ENCODE data around the gene PASK.
"Not testable (repeated sequence)": the region's sequence is repeated elsewhere in the genome, so short reads cannot be mapped to it uniquely, and the experiment has no call there.

PASK gene

DNA sequence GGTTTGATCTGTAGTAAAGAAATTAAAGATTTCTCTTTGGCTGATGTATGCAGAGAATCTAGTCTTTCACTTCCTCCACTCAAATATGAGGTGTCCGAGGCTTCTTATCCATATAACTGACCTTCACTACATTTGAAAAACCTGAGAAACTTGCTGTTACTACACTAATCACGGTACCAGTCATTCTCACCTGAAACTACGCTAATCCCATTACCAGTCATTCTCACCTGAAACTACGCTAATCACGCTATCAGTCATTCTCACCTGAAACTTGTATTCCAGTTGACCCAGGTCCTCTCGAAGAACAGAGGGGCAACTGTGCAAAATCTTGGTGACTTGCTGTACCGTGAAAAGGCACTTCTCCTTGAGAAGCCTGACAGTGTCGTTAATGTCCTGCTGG is 52.3 kb downstream of the PASK start:
- Histone ChIP-seq H3K36me3 (ENCODE audit: insufficient read depth, low read length) (peaks cover 69% of the 10 kb centered on the region), H2AFZ (ENCODE audit: low read depth, low read length) (no peak overlapping the region), H3K9me3 (ENCODE audit: low read length) (no peaks in the 10 kb centered on the region), H3K27me3 (ENCODE audit: insufficient read depth, low read length) (no peaks in the 10 kb centered on the region), H3K4me3 (ENCODE audit: low read length) (no peak overlapping the region), H3K4me1 (ENCODE audit: insufficient read depth, low read length) (peaks cover 10% of the 10 kb centered on the region)

DNA sequence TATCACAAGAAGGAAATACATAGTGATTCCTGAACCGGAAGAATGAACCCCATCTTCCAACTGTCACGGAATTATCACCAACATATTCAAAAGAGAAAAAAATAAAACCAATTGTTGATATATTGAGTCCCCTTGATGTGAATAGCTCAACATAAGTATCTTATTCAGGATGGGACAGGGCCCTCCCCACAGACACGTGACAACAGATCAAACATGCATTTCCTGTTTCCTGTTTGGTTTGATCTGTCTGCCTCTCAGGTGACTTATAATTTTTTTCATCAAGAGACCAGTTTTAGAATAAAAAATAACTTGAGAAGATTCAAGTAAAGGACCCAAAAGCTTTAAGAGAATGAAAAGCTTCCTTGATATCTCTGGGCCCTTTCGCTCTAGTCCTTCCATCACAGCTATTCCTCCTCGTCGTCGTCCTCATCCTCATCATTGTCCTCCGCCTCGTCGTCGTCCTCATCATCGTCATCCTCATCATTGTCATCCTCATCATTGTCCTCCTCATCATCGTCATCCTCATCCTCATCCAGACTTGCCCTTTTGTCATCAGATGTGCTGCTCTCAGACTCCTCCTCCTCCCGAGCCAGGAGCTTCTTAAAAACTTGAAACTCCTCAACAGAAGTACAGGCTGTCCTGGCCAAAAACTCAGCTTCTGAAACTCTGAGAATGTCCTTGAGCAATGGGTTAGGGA is 53.5 kb downstream of the PASK start:
- Histone ChIP-seq H3K36me3 (ENCODE audit: insufficient read depth, low read length) (peaks cover 76% of the 10 kb centered on the region), H2AFZ (ENCODE audit: low read depth, low read length) (no peak overlapping the region), H3K27me3 (ENCODE audit: insufficient read depth, low read length) (no peaks in the 10 kb centered on the region), H3K4me3 (ENCODE audit: low read length) (no peak overlapping the region), H3K9me3 (ENCODE audit: low read length) (no peaks in the 10 kb centered on the region), H3K4me1 (ENCODE audit: insufficient read depth, low read length) (peaks cover 2% of the 10 kb centered on the region)

DNA sequence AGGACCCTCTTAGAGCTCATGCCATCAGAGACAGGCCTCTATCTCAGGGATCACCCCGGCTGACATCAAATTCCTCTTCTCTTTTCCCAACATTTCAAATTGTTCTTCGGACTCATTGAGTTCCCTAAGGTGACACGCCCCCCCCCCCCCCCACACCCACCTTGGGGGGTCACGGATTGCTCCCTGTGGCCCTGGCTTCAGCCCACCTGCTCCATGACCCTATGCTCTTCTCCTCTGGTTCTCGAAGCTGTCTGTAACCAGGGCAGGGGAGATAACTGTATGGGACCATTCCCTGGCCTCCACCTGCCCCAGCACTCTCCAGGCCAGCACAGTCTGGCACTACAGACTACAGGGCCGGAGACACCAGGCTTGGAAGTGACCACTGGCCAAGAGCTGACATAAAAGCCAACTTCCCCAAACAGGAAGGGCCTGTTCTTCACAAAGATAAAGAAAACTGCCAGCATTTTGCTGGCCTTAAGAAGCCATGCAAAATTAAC is 54.3 kb downstream of the PASK start:
- Histone ChIP-seq H3K36me3 (ENCODE audit: insufficient read depth, low read length) (peaks cover 79% of the 10 kb centered on the region), H3K27me3 (ENCODE audit: insufficient read depth, low read length) (no peaks in the 10 kb centered on the region), H2AFZ (ENCODE audit: low read depth, low read length) (no peak overlapping the region), H3K4me1 (ENCODE audit: insufficient read depth, low read length) (no peaks in the 10 kb centered on the region), H3K9me3 (ENCODE audit: low read length) (no peaks in the 10 kb centered on the region), H3K4me3 (ENCODE audit: low read length) (no peak overlapping the region)

DNA sequence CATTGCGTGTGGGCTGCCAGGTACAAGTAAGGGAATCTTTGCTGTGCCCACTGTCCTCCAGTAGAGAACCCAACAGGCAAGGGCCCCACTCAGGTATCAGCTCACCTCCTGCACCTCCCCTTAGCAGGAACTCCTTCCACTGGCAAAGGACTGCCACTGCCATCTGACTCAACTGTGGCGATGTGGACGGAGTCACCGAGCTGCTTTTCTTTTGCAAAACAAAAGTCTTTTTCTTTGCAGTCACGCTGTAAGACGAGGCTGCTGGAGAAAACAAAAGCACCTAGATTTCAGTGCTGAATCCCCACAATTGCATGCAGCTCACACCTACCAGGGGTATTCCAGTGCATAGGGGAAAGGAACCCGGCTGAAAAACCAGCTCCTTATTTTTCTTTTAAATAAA is 55.1 kb downstream of the PASK start:
- Histone ChIP-seq H3K9me3 (ENCODE audit: low read length) (no peaks in the 10 kb centered on the region), H2AFZ (ENCODE audit: low read depth, low read length) (no peak overlapping the region), H3K4me1 (ENCODE audit: insufficient read depth, low read length) (no peaks in the 10 kb centered on the region), H3K36me3 (ENCODE audit: insufficient read depth, low read length) (peaks cover 79% of the 10 kb centered on the region), H3K4me3 (ENCODE audit: low read length) (no peak overlapping the region), H3K27me3 (ENCODE audit: insufficient read depth, low read length) (no peaks in the 10 kb centered on the region)

DNA sequence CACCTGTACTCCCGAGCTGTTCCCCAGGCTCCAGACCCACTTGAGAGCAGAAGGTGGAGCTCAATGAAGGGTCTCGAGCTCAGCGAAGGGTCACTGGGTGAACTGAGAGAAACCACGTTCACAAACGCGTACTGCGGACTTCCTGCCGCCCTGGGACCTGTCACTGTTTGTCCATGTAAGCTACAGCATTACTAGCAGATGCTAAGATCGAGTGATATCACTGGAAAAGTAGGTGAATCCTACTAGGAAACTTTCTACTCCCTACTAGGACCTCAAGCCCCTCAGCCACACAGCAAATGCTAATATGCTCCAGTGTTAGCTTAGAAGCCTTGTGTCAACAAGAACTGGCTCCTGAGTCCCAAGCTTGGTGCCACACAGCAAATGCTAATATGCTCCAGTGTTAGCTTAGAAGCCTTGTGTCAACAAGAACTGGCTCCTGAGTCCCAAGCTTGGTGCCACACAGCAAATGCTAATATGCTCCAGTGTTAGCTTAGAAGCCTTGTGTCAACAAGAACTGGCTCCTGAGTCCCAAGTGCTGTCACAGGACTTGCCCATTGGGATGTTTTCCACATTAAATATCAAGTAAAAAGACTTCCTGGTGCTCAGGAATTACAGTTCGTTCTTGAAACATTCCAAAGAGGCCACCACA is 56.0 kb downstream of the PASK start:
- peaks cover 79% of the 10 kb centered on the region for H3K36me3 ChIP-seq (ENCODE audit: insufficient read depth, low read length)
- H3K9me3 ChIP-seq (ENCODE audit: low read length); H2AFZ ChIP-seq (ENCODE audit: low read depth, low read length); H3K4me3 ChIP-seq (ENCODE audit: low read length); H3K27me3 ChIP-seq (ENCODE audit: insufficient read depth, low read length); H3K4me1 ChIP-seq (ENCODE audit: insufficient read depth, low read length): not testable (repeated sequence)

DNA sequence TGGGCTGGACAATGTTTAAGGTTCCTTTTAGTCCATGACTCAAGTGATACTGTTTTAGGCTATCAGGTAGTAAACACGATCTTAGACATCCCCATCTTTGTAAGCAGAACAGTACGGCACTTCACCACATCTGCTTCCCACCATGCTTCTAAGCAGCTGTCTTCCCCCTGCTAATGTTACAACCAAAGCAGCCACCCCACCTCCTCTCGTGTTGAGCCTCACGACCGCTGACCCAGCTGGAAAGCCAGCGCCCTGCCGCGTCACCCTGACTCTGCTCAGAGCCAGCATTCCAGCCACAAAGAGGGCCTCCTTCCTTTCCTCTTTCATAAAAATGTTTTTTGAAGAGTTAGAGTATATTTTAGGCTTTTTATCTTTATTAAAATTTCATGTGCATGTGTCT is 56.6 kb downstream of the PASK start:
- Histone ChIP-seq H2AFZ (ENCODE audit: low read depth, low read length) (no peak overlapping the region), H3K4me3 (ENCODE audit: low read length) (no peak overlapping the region), H3K36me3 (ENCODE audit: insufficient read depth, low read length) (peaks cover 85% of the 10 kb centered on the region), H3K4me1 (ENCODE audit: insufficient read depth, low read length) (no peaks in the 10 kb centered on the region), H3K27me3 (ENCODE audit: insufficient read depth, low read length) (no peaks in the 10 kb centered on the region), H3K9me3 (ENCODE audit: low read length) (peaks cover 4% of the 10 kb centered on the region)

DNA sequence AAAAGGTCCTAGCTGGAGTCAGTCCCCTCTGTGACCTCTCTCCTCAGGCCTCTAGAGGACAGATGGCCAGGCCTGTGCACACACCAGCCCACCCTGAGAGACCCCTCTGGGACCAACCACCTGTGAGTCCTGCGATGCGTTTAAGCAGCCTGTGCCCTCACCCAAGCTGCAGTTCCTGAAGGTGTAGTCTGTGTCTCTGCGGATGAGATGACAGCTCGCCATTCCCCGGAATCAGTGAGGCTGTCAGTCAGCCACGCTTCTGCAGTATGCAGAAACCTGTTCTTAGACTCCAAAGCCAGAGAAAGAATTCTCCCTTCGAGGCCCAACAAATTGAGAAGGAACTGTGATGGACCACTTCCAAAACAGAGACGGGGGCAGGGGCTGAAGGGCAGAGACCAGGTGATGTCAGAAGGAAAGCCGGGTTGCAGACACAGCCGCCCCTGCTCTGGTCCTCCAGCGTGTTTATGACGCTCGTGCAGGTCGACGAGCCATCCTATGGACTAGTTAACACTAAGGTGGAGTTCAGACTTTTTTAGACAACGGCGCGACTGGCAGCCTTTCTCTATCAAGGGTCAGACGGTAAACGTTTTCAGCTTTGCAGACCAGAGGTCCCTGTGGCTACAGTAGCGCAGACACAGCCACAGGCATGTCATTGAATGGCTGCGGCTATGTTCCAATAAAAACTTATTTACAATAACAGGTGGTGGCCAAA is 57.4 kb downstream of the PASK start:
- H2AFZ ChIP-seq (ENCODE audit: low read depth, low read length) = no peak overlapping the region
- peaks cover 86% of the 10 kb centered on the region for H3K36me3 ChIP-seq (ENCODE audit: insufficient read depth, low read length)
- H3K4me3 ChIP-seq (ENCODE audit: low read length) = no peak overlapping the region
- H3K27me3 ChIP-seq (ENCODE audit: insufficient read depth, low read length) = no peaks in the 10 kb centered on the region
- H3K9me3 ChIP-seq (ENCODE audit: low read length) = peaks cover 8% of the 10 kb centered on the region
- no peaks in the 10 kb centered on the region for H3K4me1 ChIP-seq (ENCODE audit: insufficient read depth, low read length)

DNA sequence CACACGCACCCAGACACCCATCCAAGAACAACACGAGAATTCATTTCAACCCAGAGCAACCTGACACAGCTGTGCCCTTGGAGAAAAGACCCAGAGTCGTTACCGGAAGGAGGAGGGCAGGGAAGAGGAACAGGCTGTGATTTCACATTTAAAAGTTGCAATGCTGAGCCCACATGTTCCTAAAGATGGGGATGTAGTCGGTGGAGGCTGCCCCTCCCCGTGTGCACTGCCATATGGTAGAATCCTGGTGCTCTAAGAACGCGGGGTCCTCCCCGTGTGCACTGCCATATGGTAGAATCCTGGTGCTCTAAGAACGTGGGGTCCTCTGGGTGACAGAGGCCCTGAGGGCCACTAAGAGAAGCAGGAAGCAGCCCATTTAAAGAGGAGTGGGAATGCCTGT is 58.1 kb downstream of the PASK start:
- no peak overlapping the region for H3K4me3 ChIP-seq (ENCODE audit: low read length)
- H3K9me3 ChIP-seq (ENCODE audit: low read length) = peaks cover 12% of the 10 kb centered on the region
- H2AFZ ChIP-seq (ENCODE audit: low read depth, low read length) = no peak overlapping the region
- no peaks in the 10 kb centered on the region for H3K4me1 ChIP-seq (ENCODE audit: insufficient read depth, low read length)
- H3K36me3 ChIP-seq (ENCODE audit: insufficient read depth, low read length) = peaks cover 87% of the 10 kb centered on the region
- H3K27me3 ChIP-seq (ENCODE audit: insufficient read depth, low read length) = no peaks in the 10 kb centered on the region

DNA sequence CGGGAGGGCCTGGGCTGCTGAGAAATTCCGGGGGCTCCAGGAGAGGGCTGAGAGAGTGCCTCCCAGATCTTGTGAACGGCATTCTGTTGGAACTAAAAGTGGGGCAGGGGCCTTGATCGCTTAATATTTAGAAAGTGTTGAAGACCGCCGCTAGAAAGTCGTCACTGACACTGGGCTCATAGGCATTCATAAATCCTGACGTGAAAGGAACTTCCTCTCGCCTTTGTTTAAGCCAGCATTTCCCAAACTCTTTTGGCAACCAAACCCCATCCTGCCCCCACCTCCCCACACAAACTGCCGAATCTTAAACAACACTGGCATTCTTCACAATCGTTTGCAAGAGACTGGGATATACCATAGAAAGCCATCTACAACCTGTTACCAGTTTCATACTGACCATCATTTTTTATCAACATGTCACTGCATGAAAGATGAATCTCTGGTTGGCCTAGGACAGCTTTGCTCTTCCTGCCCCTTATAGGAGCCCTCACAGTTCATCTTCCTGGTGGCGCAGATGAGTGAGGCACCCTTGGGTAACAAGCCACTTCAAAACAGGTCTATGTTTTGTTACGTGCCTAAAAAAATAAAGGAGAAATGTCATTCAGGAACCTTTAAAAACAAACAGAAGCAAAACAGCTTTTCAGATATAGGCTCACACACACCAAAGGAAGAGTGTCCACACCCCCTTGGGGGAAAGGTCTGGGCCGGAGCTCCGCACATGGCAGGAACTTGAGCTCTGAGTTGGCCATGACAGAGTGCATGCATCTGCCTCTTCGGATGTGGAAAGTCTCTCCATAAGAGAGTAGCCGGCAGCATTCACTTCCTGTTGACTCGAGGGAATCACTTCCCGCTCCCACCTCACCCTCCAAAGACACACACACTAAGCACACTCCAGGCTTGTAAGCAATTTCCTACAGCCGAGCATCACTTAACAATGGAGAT is 60.2 kb downstream of the PASK start:
- no peak overlapping the region for H3K4me3 ChIP-seq (ENCODE audit: low read length)
- H3K4me1 ChIP-seq (ENCODE audit: insufficient read depth, low read length) = no peaks in the 10 kb centered on the region
- no peaks in the 10 kb centered on the region for H3K27me3 ChIP-seq (ENCODE audit: insufficient read depth, low read length)
- H3K36me3 ChIP-seq (ENCODE audit: insufficient read depth, low read length) = peaks cover 68% of the 10 kb centered on the region
- peaks cover 15% of the 10 kb centered on the region for H3K9me3 ChIP-seq (ENCODE audit: low read length)
- H2AFZ ChIP-seq (ENCODE audit: low read depth, low read length) = no peak overlapping the region

DNA sequence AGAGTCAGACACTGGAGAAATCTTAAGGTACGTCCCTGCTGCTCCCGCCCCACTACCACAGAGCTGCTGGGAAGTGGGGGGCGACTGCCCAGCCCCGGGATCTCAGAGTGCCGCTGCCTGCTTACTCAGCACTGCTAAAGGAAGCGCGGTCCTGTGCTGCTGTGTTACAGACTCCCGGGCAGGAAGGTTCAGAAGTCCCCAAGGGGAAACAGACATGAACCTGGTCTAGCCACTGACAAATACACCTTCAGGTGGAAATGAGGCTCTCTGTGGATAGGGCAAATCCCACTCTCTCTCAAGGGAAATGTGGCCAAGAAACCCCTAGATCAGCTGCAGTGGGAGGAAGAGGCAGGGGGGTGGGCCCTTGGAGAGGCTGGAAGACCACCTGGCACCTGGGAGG is 60.9 kb downstream of the PASK start:
- no peaks in the 10 kb centered on the region for H3K27me3 ChIP-seq (ENCODE audit: insufficient read depth, low read length)
- H3K4me3 ChIP-seq (ENCODE audit: low read length) = no peak overlapping the region
- H3K9me3 ChIP-seq (ENCODE audit: low read length) = peaks cover 15% of the 10 kb centered on the region
- H2AFZ ChIP-seq (ENCODE audit: low read depth, low read length) = no peak overlapping the region
- peaks cover 64% of the 10 kb centered on the region for H3K36me3 ChIP-seq (ENCODE audit: insufficient read depth, low read length)
- H3K4me1 ChIP-seq (ENCODE audit: insufficient read depth, low read length) = no peaks in the 10 kb centered on the region

DNA sequence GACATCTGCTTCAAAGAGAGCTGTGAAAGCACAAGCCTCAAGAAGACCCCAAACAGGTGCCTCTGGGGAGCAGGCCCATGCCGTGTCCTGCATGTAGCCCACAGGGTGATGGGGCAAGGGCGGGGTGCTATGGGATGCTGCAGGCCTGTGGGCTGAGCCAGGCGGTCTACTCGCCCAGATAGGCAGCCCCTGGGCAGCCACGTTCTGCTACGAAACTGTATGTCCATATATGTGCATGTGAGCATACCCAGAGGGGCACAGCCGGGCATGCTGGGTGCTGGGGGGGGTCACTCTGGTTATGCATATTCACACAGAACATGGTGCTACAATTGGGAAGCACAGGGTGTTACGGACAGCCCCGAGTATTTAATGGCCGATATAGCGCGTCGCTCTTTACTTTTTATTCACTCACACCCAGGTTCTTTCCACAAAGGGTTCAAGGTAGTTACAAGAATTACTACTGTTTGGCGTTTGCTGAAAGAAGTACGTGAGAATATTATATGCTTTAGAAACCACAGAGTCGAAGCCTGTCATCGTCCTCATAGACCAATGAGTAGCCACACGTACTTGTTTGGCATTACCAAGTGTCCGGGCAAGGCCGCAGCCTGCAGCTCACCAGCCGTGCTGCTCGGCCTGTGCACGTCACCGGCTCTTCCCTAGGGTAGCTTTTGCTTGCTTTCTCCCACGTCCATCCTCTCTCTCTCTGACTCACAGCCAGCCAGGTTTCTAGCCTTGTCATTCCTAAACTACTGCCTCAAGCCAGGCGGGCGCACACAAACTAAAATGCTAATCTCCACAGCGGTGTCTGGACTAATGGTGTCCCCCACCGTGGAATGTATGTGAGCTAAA is 61.6 kb downstream of the PASK start:
- no peak overlapping the region for H2AFZ ChIP-seq (ENCODE audit: low read depth, low read length)
- H3K36me3 ChIP-seq (ENCODE audit: insufficient read depth, low read length) = peaks cover 57% of the 10 kb centered on the region
- H3K4me3 ChIP-seq (ENCODE audit: low read length) = no peak overlapping the region
- H3K4me1 ChIP-seq (ENCODE audit: insufficient read depth, low read length) = no peaks in the 10 kb centered on the region
- H3K27me3 ChIP-seq (ENCODE audit: insufficient read depth, low read length) = no peaks in the 10 kb centered on the region
- H3K9me3 ChIP-seq (ENCODE audit: low read length) = peaks cover 15% of the 10 kb centered on the region

DNA sequence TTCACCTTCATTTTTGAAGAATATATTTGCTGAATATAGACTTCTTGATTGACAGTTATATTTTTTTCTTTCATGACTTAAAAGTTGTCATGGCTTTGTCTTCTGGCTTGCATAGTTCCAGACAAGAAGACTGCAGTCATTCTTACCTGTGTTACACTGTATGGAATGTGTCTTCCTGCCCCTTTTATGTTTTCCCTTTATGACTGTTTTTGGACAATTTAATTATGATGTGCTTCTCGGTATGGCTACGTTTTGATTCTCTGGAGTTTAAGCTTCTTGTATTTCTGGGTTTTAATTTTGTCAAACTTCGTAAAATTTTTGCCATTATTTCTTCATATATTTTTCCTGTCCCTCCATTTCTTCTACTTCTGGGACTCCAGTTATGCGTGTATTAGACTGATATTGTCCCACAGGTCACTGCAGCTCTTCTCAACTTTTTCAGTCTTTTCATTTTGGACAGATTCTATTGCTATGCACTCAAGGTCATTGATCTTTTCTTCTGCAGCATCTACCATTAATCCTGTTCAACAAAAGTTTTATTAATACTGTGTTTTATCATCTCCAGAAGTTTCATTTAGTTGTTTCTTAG is 64.3 kb downstream of the PASK start:
- Histone ChIP-seq H3K9me3 (ENCODE audit: low read length) (peaks cover 15% of the 10 kb centered on the region), H2AFZ (ENCODE audit: low read depth, low read length) (no peak overlapping the region), H3K4me1 (ENCODE audit: insufficient read depth, low read length) (no peaks in the 10 kb centered on the region), H3K36me3 (ENCODE audit: insufficient read depth, low read length) (peaks cover 37% of the 10 kb centered on the region), H3K4me3 (ENCODE audit: low read length) (no peak overlapping the region), H3K27me3 (ENCODE audit: insufficient read depth, low read length) (no peaks in the 10 kb centered on the region)
